ENCODE results near the gene CFAP221. TPM values are rescaled to one million over a fixed set of nuclear protein-coding genes. Genes with fewer than 3 reads are reported as not detected.

CFAP221 gene
- total RNA-seq, 1 experiment from 2014 or later = 0.20 TPM

GRCh38 chr2:119671016-119671415, 126.8 kb downstream of the CFAP221 start:
- no peaks in the 10 kb centered on the region for H3K79me1 ChIP-seq (ENCODE audit: insufficient read depth, low read depth, low read length, poor library complexity, severe bottlenecking)
- H2BK15ac ChIP-seq (ENCODE audit: low read depth, low read length) = no peak overlapping the region
- Mint-ChIP-seq H3K4me3 (no peak overlapping the region), H3K36me3 (ENCODE audit: insufficient read depth in 1 of 3, low read depth in 3 of 3) (peaks cover 0 to 2% (median 0%) of the 10 kb centered on the region in 3 experiments; a peak in 2 of 7 replicates), H3K4me1 (peaks cover 18 to 21% of the 10 kb centered on the region in 2 experiments), H3K27ac (no peak overlapping the region), H3K27me3 (ENCODE audit: low read depth) (peaks cover 4% of the 10 kb centered on the region), H3K9me3 (no peaks in the 10 kb centered on the region)
- no peaks in the 10 kb centered on the region for H4K20me1 ChIP-seq (ENCODE audit: control insufficient read depth, insufficient read depth, insufficient read length)
- H4K5ac ChIP-seq (ENCODE audit: insufficient read length, low read depth, low read length) = no peak overlapping the region
- no peak overlapping the region for H3K23ac ChIP-seq (ENCODE audit: insufficient read length, low read depth, low read length)
- H3K4me2 ChIP-seq (ENCODE audit: insufficient read depth, insufficient read length, low read length) = no peak overlapping the region
- H3K56ac ChIP-seq (ENCODE audit: insufficient read length, low read depth, low read length) = no peak overlapping the region
- no peak overlapping the region for H4K91ac ChIP-seq (ENCODE audit: insufficient read length, low read depth, low read length)
- H2BK20ac ChIP-seq (ENCODE audit: low read depth, low read length, poor library complexity, severe bottlenecking) = no peak overlapping the region
- no peak overlapping the region for H3K4ac ChIP-seq (ENCODE audit: low read depth, low read length)
- no peaks in the 10 kb centered on the region for H3K23me2 ChIP-seq (ENCODE audit: insufficient read length, low read depth, low read length, poor library complexity, severe bottlenecking)
- H2BK12ac ChIP-seq (ENCODE audit: insufficient read length, low read depth, low read length) = no peak overlapping the region
- WGBS (ENCODE audit: extremely low coverage, insufficient read length, low lambda C conversion rate) = no CpG with 5 or more reads among the region's 2 CpGs
- no peak for TF ChIP-seq CTCF (conservative IDR thresholded peaks at IDR 0.05)
- H3K4me1 ChIP-seq (ENCODE audit: insufficient read depth, low read length) = peaks cover 8% of the 10 kb centered on the region; the same call in 1 of the 2 replicates
- no peak overlapping the region for H3T11ph ChIP-seq (ENCODE audit: low read length)
- no peak overlapping the region for H3K14ac ChIP-seq (ENCODE audit: insufficient read depth, low read length)
- no peak overlapping the region for H2BK120ac ChIP-seq (ENCODE audit: low read depth, low read length, poor library complexity, severe bottlenecking)
- H2AFZ ChIP-seq (ENCODE audit: low read length) = no peak overlapping the region
- no peak overlapping the region for H3K9ac ChIP-seq (ENCODE audit: extremely low read depth, insufficient read length, low read length)
- no peaks in the 10 kb centered on the region for H3K9me3 ChIP-seq (ENCODE audit: control insufficient read depth, low read depth, low read length)
- no peak overlapping the region for H3K18ac ChIP-seq (ENCODE audit: insufficient read length, low read depth, low read length)
- no peak overlapping the region for H4K8ac ChIP-seq (replicated peaks; ENCODE audit: insufficient read length, low read depth, low read length)
- no peaks in the 10 kb centered on the region for H3K79me2 ChIP-seq (ENCODE audit: insufficient read depth, low read length)
- no peak overlapping the region for H3K27ac ChIP-seq (ENCODE audit: insufficient read length, low read depth, low read length)
- H2BK5ac ChIP-seq (ENCODE audit: insufficient read length, low read length) = no peak overlapping the region
- H2AK5ac ChIP-seq (ENCODE audit: insufficient read length, low read length) = no peak overlapping the region
- no peaks in the 10 kb centered on the region for H3K27me3 ChIP-seq (ENCODE audit: insufficient read depth, low read length)
- no peak for DNase-seq

Measured in H9 (cell line).